HepG2 (cell line): ENCODE data around the gene SYT17. TPM values are rescaled to one million over a fixed set of nuclear protein-coding genes. Genes with fewer than 3 reads are reported as not detected.

ENCODE experiments used
- ATAC-seq: fragments of 200-7000 bp; cut with Tn5 transposase; 3 replicates; pipeline ENCODE4 v1.9.1; 2020; ENCODE audit warnings: mild to moderate bottlenecking, moderate library complexity
- BruUV-seq: library from RNA; stranded (reverse); fragments of 400-500 nt; replicated peaks from 2 replicates; lab custom pipeline; 2021; lab: Mats Ljungman, UMichigan
- CTCF ChIA-PET: fragments of 300-600 bp; formaldehyde crosslinking; extraction: SDS; loops from one replicate; lab custom pipeline; 2021; ENCODE audit warnings: low total read pairs, inconsistent platforms, low intra/inter-chr PET ratio; lab: Yijun Ruan, JAX
- POLR2A ChIA-PET: fragments of 350-600 bp; sonication (Branson Sonifier 250); formaldehyde crosslinking; loops from one replicate; lab custom pipeline; 2020; ENCODE audit warnings: antibody characterized with exemption, inconsistent platforms; lab: Yijun Ruan, JAX
- DNase-seq: peaks from one replicate; pipeline ENCODE4 v3.0.0-alpha.2; 2015; ENCODE audit warnings: low spot score
- FAIRE-seq: peaks from 3 replicates; lab custom pipeline; 2011; peaks lifted over from hg19 to GRCh38; lab: Jason Lieb, UNC
- H2AFZ ChIP-seq: one replicate; pipeline ENCODE4 v1.6.1; 2011; ENCODE audit warnings: low read length, inconsistent platforms
- H3K27ac ChIP-seq: fragments of 300-600 bp; 3 replicates; pipeline ENCODE4 v1.8.0; 2011; ENCODE audit warnings: mixed run types, mild to moderate bottlenecking, mixed read lengths, low read length, inconsistent platforms; ENCODE audit not compliant: insufficient read depth; ENCODE audit errors: extremely low read length
- H3K27me3 ChIP-seq, 2 experiments: fragments of 200-600 bp in 1 of 2; 2 replicates in 1 of 2; 3 replicates in 1 of 2; pipeline versions ENCODE4 v1.6.0 to v1.8.0; 2011; ENCODE audit warnings: low read length in 2 of 2, mild to moderate bottlenecking in 2 of 2, moderate library complexity in 2 of 2, inconsistent platforms in 1 of 2; ENCODE audit not compliant: insufficient read depth in 2 of 2, control insufficient read depth in 1 of 2
- H3K36me3 ChIP-seq, 2 experiments: fragments of 200-600 bp in 1 of 2; replicated peaks in 1 of 2; 2 replicates in 1 of 2; 3 replicates in 1 of 2; pipeline versions ENCODE4 v1.5.1 to v1.8.0; 2011; ENCODE audit warnings: low read length in 2 of 2, inconsistent platforms in 1 of 2; ENCODE audit not compliant: insufficient read depth in 2 of 2, control insufficient read depth in 1 of 2
- H3K4me1 ChIP-seq: 2 replicates; pipeline ENCODE4 v1.5.1; 2012; ENCODE audit warnings: low read length, inconsistent platforms; ENCODE audit not compliant: insufficient read depth
- H3K4me2 ChIP-seq: 2 replicates; pipeline ENCODE4 v1.6.0; 2011; ENCODE audit warnings: low read depth, low read length, inconsistent platforms
- H3K4me3 ChIP-seq, 3 experiments: fragments of 200-600 bp in 1 of 3; sonication (generic), shearing (Covaris generic) in 1 of 3; replicated peaks in 1 of 3; 2 replicates each; pipeline ENCODE4 v1.5.1; 2011 to 2016; ENCODE audit warnings: low read length in 3 of 3, inconsistent platforms in 2 of 3, low read depth in 2 of 3, mild to moderate bottlenecking in 2 of 3, control low read depth in 1 of 3, mixed read lengths in 1 of 3; ENCODE audit not compliant: insufficient read depth in 1 of 3
- H3K79me2 ChIP-seq: one replicate; pipeline ENCODE4 v1.6.1; 2011; ENCODE audit warnings: low read length, inconsistent platforms; ENCODE audit not compliant: insufficient read depth
- H3K9ac ChIP-seq: 2 replicates; pipeline ENCODE4 v1.6.0; 2011; ENCODE audit warnings: mild to moderate bottlenecking, low read depth, low read length, inconsistent platforms; ENCODE audit not compliant: insufficient read depth
- H3K9me3 ChIP-seq: 2 replicates; pipeline ENCODE4 v1.5.1; 2012; ENCODE audit warnings: mild to moderate bottlenecking, low read length
- H4K20me1 ChIP-seq: 2 replicates; pipeline ENCODE4 v1.6.0; 2011; ENCODE audit warnings: inconsistent platforms, mild to moderate bottlenecking, low read length, moderate library complexity; ENCODE audit not compliant: insufficient read depth
- CCDC6 ChIP-seq: sonication (generic); formaldehyde crosslinking; IDR thresholded peaks from 2 replicates; pipeline ENCODE4 v1.8.1; 2022; ENCODE audit warnings: mild to moderate bottlenecking, missing genetic modification reagents, moderate library complexity
- CSRNP1 ChIP-seq: sonication (generic); formaldehyde crosslinking; IDR thresholded peaks from 2 replicates; pipeline ENCODE4 v1.8.1; 2023; ENCODE audit warnings: mild to moderate bottlenecking, missing genetic modification reagents
- FOSL1 ChIP-seq: sonication (generic); formaldehyde crosslinking; IDR thresholded peaks from 2 replicates; pipeline ENCODE4 v1.9.0; 2021; ENCODE audit warnings: missing genetic modification reagents, borderline replicate concordance
- HOMEZ ChIP-seq: IDR thresholded peaks from 2 replicates; pipeline ENCODE4 v1.6.1; 2016; ENCODE audit warnings: low read depth
- IKZF1 ChIP-seq: fragments of 450-650 bp; IDR thresholded peaks from 2 replicates; pipeline ENCODE4 v1.7.1; 2016
- IRF2 ChIP-seq: IDR thresholded peaks from 2 replicates; pipeline ENCODE4 v1.6.1; 2018; ENCODE audit warnings: missing genetic modification reagents, missing compliant biosample characterization
- KDM5A ChIP-seq: fragments of 200-600 bp; sonication (generic); IDR thresholded peaks from 2 replicates; pipeline ENCODE4 v1.7.0; 2018; ENCODE audit warnings: antibody characterized with exemption, mild to moderate bottlenecking, low read length, borderline replicate concordance
- MXD4 ChIP-seq: IDR thresholded peaks from 2 replicates; pipeline ENCODE4 v1.6.1; 2016; ENCODE audit warnings: mild to moderate bottlenecking, missing biosample characterization, missing genetic modification reagents
- NFKBIZ ChIP-seq: IDR thresholded peaks from 2 replicates; pipeline ENCODE4 v1.6.1; 2018; ENCODE audit warnings: missing genetic modification reagents, missing compliant biosample characterization
- RXRB ChIP-seq: IDR thresholded peaks from 2 replicates; pipeline ENCODE4 v1.6.1; 2016; ENCODE audit warnings: borderline replicate concordance, missing genetic modification reagents, missing compliant biosample characterization
- SNRNP70 ChIP-seq: fragments of 200-400 bp; formaldehyde crosslinking; IDR thresholded peaks from 2 replicates; pipeline ENCODE4 v1.6.1; 2017; ENCODE audit warnings: mild to moderate bottlenecking, low read depth, low read length, moderate library complexity
- ZFP1 ChIP-seq: IDR thresholded peaks from 2 replicates; pipeline ENCODE4 v1.6.1; 2016
- ZNF12 ChIP-seq: sonication (generic); formaldehyde crosslinking; IDR thresholded peaks from 2 replicates; pipeline ENCODE4 v1.5.0; 2020; ENCODE audit warnings: missing genetic modification reagents
- ZNF251 ChIP-seq: sonication (generic); formaldehyde crosslinking; IDR thresholded peaks from 2 replicates; pipeline ENCODE4 v1.9.0; 2021; ENCODE audit warnings: mild to moderate bottlenecking, missing genetic modification reagents
- ZNF451 ChIP-seq: sonication (generic); formaldehyde crosslinking; IDR thresholded peaks from 2 replicates; pipeline ENCODE4 v1.5.0; 2020; ENCODE audit warnings: mild to moderate bottlenecking, missing genetic modification reagents
- ZNF598 ChIP-seq: sonication (generic); formaldehyde crosslinking; IDR thresholded peaks from 2 replicates; pipeline ENCODE4 v1.5.1; 2020; ENCODE audit warnings: mild to moderate bottlenecking, missing genetic modification reagents, borderline replicate concordance
- ZNF609 ChIP-seq: sonication (generic); formaldehyde crosslinking; IDR thresholded peaks from 2 replicates; pipeline ENCODE4 v1.4.0; 2020; ENCODE audit warnings: mild to moderate bottlenecking, missing genetic modification reagents, borderline replicate concordance
- ZNF720 ChIP-seq: sonication (generic); formaldehyde crosslinking; IDR thresholded peaks from 2 replicates; pipeline ENCODE4 v1.4.0; 2020; ENCODE audit warnings: missing genetic modification reagents
- WGBS: methylation state at CpG from one replicate; pipeline ENCODE4 v1.1.6; 2017; ENCODE audit warnings: low lambda C conversion rate; 5-methylcytosine and 5-hydroxymethylcytosine counted together
- in situ Hi-C: cut with HindIII; loops from 2 replicates; pipeline ENCODE4 v1.10.0; 2017; ENCODE audit warnings: low pct_unique_long_range_greater_than_20kb; ENCODE audit not compliant: extremely low pct_ligation_motif_present
- intact Hi-C: fragments of 100-400 bp; cut with micrococcal nuclease; formaldehyde crosslinking; loops from one replicate; pipeline ENCODE4 v1.10.0; 2022; ENCODE audit not compliant: unreplicated experiment
- polyA plus RNA-seq, 8 experiments: library from polyadenylated mRNA; depleted of rRNA in 3 of 8; stranded (reverse) in 7 of 8; unstranded in 1 of 8; fragments of >200 nt; fragmentation: Illumina TruSeq in 4 of 8; extraction: Trizol in 4 of 8; gene quantifications; 2 replicates each; pipeline versions ENCODE4 v1.2.1 to v1.2.3, GENCODE V29; 2011 to 2016; ENCODE audit warnings: low read depth in 4 of 8, missing spikeins in 1 of 8, mixed read lengths in 1 of 8; ENCODE audit not compliant: insufficient read depth in 1 of 8
- total RNA-seq, 5 experiments: library from RNA; depleted of rRNA; stranded (reverse); fragments of >200 nt; fragmentation: Illumina TruSeq; extraction: Trizol; gene quantifications; 2 replicates each; pipeline ENCODE4 v1.2.3, GENCODE V29; 2016; ENCODE audit warnings: low read depth in 1 of 5

Gene SYT17
- total and polyA plus RNA-seq, 2 of the 13 experiments (the other 11 are each of a cell fraction or from before 2014, with no cell fraction given), result 0.44 TPM; not detected in 1

- BruUV-seq, result no TSS peak
- Histone ChIP-seq H3K79me2 (no peaks in the 10 kb centered on the region), H2AFZ (no peak overlapping the region), H3K4me2 (no peak overlapping the region), H3K9me3 (no peaks in the 10 kb centered on the region), H3K9ac (no peak overlapping the region), H3K4me3 (no peak overlapping the region), H3K4me1 (peaks cover 33% of the 10 kb centered on the region), H3K27me3 (no peaks in the 10 kb centered on the region; a peak in 1 of 5 replicates), H4K20me1 (no peaks in the 10 kb centered on the region), H3K36me3 (no peaks in the 10 kb centered on the region), H3K27ac (no peak overlapping the region)
- 31% methylated on average over 7 of the region's 7 CpGs for WGBS
- POLR2A ChIA-PET, result interaction anchor here (1.2 to 1.6 kb wide), 2 partner anchors 11 to 15 kb away, joined by 3 to 4 read pairs; partner anchors contain the start of gene ITPRIPL2
- TF ChIP-seq ZNF609 (CRISPR knock-in tag) (no peak), CCDC6 (CRISPR knock-in tag) (no peak), ZNF451 (CRISPR knock-in tag) (no peak), NFKBIZ (CRISPR knock-in tag) (no peak), IKZF1 (no peak), RXRB (CRISPR knock-in tag) (no peak), IRF2 (CRISPR knock-in tag) (no peak), FOSL1 (CRISPR knock-in tag) (no peak), HOMEZ (CRISPR knock-in tag) (no peak), ZNF251 (CRISPR knock-in tag) (no peak), KDM5A (no peak), ZNF720 (no peak), ZNF12 (CRISPR knock-in tag) (no peak), SNRNP70 (no peak), ZNF598 (CRISPR knock-in tag) (no peak), MXD4 (CRISPR knock-in tag) (no peak), ZFP1 (CRISPR knock-in tag) (no peak), CSRNP1 (CRISPR knock-in tag) (no peak)
- intact Hi-C loops, result no loop called here
- DNase-seq (no peak), ATAC-seq (no peak), FAIRE-seq (no peak)
- CTCF ChIA-PET, result no interaction called here
- in situ Hi-C loops, result no loop called here
These were observed 39.4 kb upstream of the SYT17 start for GRCh38 chr16:19128454-19129200.
